Lower leg skin (tissue), 4 donors: ENCODE data around the gene CUL5. TPM values are rescaled to one million over a fixed set of nuclear protein-coding genes. Genes with fewer than 3 reads are reported as not detected.

Experiments
- DNase-seq, 2 donors: peaks; one replicate each; pipeline ENCODE4 v3.0.0-alpha.2; 2019; ENCODE audit warnings: low spot score in 2 of 2
- H3K4me3 ChIP-seq: fragments of 200-600 bp; sonication (generic); 2 replicates; pipeline ENCODE4 v1.5.1; 2017; ENCODE audit warnings: mild to moderate bottlenecking, low read depth; ENCODE audit not compliant: poor library complexity, severe bottlenecking
- POLR2A ChIP-seq, 2 donors: fragments of 450-650 bp; IDR thresholded peaks; one replicate each; pipeline ENCODE4 v1.6.1; 2016 to 2017; ENCODE audit warnings: antibody characterized with exemption in 2 of 2, mild to moderate bottlenecking in 1 of 2, moderate library complexity in 1 of 2
- WGBS, 2 donors: methylation state at CpG; one replicate each; pipeline ENCODE4 v1.1.5; 2018; 5-methylcytosine and 5-hydroxymethylcytosine counted together
- intact Hi-C: fragments of 100-400 bp; cut with DNase I; formaldehyde crosslinking; loops from one replicate; pipeline ENCODE4 v1.15.0; 2023; ENCODE audit warnings: low total_unique reads
- total RNA-seq, 4 donors: library from RNA; depleted of rRNA; stranded (reverse); fragments of >200 nt; gene quantifications; one replicate each; pipeline ENCODE4 v1.1.0, GENCODE V29; 2016
- TF ChIP-seq, protein P1 (sequence below), 3 donors: fragments of 450-650 bp; IDR thresholded peaks; one replicate each; pipeline ENCODE4 v1.5.1; 2016; ENCODE audit warnings: antibody characterized with exemption in 3 of 3, mild to moderate bottlenecking in 3 of 3, moderate library complexity in 2 of 3

The CUL5 gene
- total RNA-seq, 4 donors from 2014 or later, result 24.2 to 30.1 (median 29.4) TPM

- 52 to 56% methylated on average over 1 of the region's 1 CpG for WGBS, 2 donors
- TF ChIP-seq, protein P1, sequence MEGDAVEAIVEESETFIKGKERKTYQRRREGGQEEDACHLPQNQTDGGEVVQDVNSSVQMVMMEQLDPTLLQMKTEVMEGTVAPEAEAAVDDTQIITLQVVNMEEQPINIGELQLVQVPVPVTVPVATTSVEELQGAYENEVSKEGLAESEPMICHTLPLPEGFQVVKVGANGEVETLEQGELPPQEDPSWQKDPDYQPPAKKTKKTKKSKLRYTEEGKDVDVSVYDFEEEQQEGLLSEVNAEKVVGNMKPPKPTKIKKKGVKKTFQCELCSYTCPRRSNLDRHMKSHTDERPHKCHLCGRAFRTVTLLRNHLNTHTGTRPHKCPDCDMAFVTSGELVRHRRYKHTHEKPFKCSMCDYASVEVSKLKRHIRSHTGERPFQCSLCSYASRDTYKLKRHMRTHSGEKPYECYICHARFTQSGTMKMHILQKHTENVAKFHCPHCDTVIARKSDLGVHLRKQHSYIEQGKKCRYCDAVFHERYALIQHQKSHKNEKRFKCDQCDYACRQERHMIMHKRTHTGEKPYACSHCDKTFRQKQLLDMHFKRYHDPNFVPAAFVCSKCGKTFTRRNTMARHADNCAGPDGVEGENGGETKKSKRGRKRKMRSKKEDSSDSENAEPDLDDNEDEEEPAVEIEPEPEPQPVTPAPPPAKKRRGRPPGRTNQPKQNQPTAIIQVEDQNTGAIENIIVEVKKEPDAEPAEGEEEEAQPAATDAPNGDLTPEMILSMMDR (IDR thresholded peaks at IDR 0.05), result no peak
- no peak for TF ChIP-seq POLR2A (IDR thresholded peaks at IDR 0.05)
- no peak overlapping the region for H3K4me3 ChIP-seq
- intact Hi-C loops, result loop anchor here (5.0 kb wide), 1 partner anchor 53 kb away; no protein-coding TSS in a partner anchor
- no peak for DNase-seq
These were observed 76.1 kb downstream of the CUL5 start for GRCh38 chr11:108084811-108085210.

DNA sequence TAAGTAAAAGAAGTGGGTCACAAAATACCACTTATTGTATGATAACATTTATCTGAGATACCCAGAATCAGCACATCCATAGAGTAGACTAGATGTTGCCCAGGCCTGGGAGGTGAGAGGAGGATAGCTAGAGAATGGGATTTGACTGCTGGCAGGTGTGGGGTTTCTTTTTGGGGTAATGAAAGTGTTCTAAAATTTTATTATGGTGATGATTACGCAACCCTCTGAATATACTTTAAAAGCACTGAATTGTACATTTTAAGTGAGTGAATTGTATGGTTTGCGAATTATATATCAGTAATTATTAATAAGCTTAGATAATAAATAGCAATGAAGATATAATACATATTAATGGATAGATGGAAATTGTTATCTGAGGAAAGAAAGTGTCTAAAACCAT, 77.0 kb downstream of the CUL5 start:
- TF ChIP-seq, protein P1 (IDR thresholded peaks at IDR 0.05), result no peak
- TF ChIP-seq POLR2A (IDR thresholded peaks at IDR 0.05), result no peak
- DNase-seq, result no peak
- intact Hi-C loops, result no loop called here
- H3K4me3 ChIP-seq, result no peak overlapping the region
- WGBS, 2 donors, result 97% methylated on average over 2 of the region's 2 CpGs

DNA sequence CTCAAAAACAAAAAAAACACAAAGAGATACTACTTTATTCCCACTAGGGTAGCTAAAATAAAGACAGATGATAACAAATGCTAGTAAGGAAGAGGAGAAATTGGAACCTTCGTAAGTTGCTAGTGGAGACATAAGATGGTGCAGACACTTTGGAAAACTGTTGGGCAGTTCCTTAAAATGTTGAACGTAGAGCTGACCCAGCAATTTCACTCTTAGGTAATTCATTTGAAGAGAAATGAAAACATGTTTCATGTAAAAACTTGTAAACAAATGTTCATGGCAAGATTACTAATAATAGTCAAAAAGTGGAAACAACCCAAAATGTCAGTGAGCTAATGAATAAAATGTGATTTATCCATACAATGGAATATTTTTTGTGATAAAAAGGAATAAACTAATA, 83.4 kb downstream of the CUL5 start:
- DNase-seq, result no peak
- intact Hi-C loops, result no loop called here
- TF ChIP-seq, protein P1 (IDR thresholded peaks at IDR 0.05), result no peak
- no peak for TF ChIP-seq POLR2A (IDR thresholded peaks at IDR 0.05)
- 44 to 48% methylated on average over 2 of the region's 2 CpGs for WGBS, 2 donors
- no peak overlapping the region for H3K4me3 ChIP-seq

- TF ChIP-seq POLR2A (IDR thresholded peaks at IDR 0.05), result no peak
- TF ChIP-seq, protein P1 (IDR thresholded peaks at IDR 0.05), result no peak
- WGBS, 2 donors, result 93% methylated on average over 4 of the region's 4 CpGs
- DNase-seq, result no peak
- intact Hi-C loops, result no loop called here
- H3K4me3 ChIP-seq, result no peak overlapping the region
These were observed 84.6 kb downstream of the CUL5 start for GRCh38 chr11:108093128-108093904.

DNA sequence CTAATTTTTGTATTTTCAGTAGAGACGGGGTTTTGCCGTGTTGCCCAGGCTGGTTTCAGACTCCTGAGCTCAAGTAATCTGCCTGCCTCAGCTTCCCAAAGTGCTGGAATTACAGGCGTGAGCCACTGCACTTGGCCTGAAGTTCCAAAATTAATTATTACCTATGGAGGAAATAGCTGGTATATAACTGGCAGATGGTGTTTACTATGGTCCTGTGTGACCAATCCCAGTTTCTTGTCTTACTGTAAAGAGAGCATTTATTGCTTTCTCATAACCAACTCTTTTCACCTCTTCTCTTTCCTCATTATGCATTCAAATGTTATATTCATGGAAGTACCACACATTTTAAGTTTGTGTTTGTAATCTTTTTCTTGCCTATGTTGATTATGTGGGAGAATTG, 88.5 kb downstream of the CUL5 start:
- H3K4me3 ChIP-seq, result no peak overlapping the region
- no peak for DNase-seq
- intact Hi-C loops, result no loop called here
- TF ChIP-seq, protein P1 (IDR thresholded peaks at IDR 0.05), result no peak
- WGBS, 2 donors, result 97 to 99% methylated on average over 3 of the region's 3 CpGs
